Muscle of leg (tissue), 11 donors: ENCODE data around the gene RENBP. TPM values are rescaled to one million over a fixed set of nuclear protein-coding genes. Genes with fewer than 3 reads are reported as not detected.

ENCODE experiments used
- DNase-seq: peaks from one replicate; pipeline ENCODE4 v3.0.0; 2013
- H3K27ac ChIP-seq: one replicate; pipeline ENCODE4 v1.5.1; 2013; ENCODE audit warnings: mild to moderate bottlenecking, low read length, control low read depth
- H3K27me3 ChIP-seq: one replicate; pipeline ENCODE4 v1.6.1; 2013; ENCODE audit warnings: low read length; ENCODE audit not compliant: control insufficient read depth, insufficient read depth
- H3K36me3 ChIP-seq: one replicate; pipeline ENCODE4 v1.6.1; 2013; ENCODE audit warnings: low read length; ENCODE audit not compliant: control insufficient read depth, insufficient read depth
- H3K4me1 ChIP-seq: one replicate; pipeline ENCODE4 v1.6.1; 2013; ENCODE audit warnings: low read length; ENCODE audit not compliant: control insufficient read depth, insufficient read depth
- H3K4me3 ChIP-seq: one replicate; pipeline ENCODE4 v1.5.1; 2013; ENCODE audit warnings: low read length, control low read depth
- H3K9me3 ChIP-seq: replicated peaks from 2 replicates; pipeline ENCODE4 v1.6.1; 2013; ENCODE audit warnings: low read depth, low read length; ENCODE audit not compliant: control insufficient read depth
- WGBS: methylation state at CpG from one replicate; pipeline ENCODE4 v1.1.5; 2013; ENCODE audit warnings: missing lambda C conversion rate; ENCODE audit not compliant: insufficient coverage; 5-methylcytosine and 5-hydroxymethylcytosine counted together
- polyA plus RNA-seq, 8 donors: library from polyadenylated mRNA; unstranded; fragments of 120-200 nt; gene quantifications; one replicate each; pipeline versions ENCODE4 v1.2.1 to v1.2.3, GENCODE V29; 2013; ENCODE audit warnings: inconsistent platforms in 1 of 8, low replicate concordance in 1 of 8; ENCODE audit not compliant: insufficient read length in 8 of 8, insufficient read depth in 1 of 8
- total RNA-seq: library from RNA; stranded (reverse); fragments of 120-200 nt; gene quantifications from one replicate; pipeline ENCODE4 v1.2.4, GENCODE V29; 2013

RENBP gene
- total and polyA plus RNA-seq, 9 donors = 3.1 to 7.2 (median 4.3) TPM

GRCh38 chrX:153889123-153889522 lies 55.3 kb downstream of the RENBP start:
- Histone ChIP-seq H3K9me3 (no peaks in the 10 kb centered on the region), H3K36me3 (no peaks in the 10 kb centered on the region), H3K27me3 (peaks cover 73% of the 10 kb centered on the region), H3K4me3 (no peak overlapping the region), H3K27ac (no peak overlapping the region), H3K4me1 (peaks cover 7% of the 10 kb centered on the region)
- WGBS = 75% methylated on average over 2 of the region's 6 CpGs
- DNase-seq = no peak

- Histone ChIP-seq H3K9me3 (no peaks in the 10 kb centered on the region), H3K4me3 (no peak overlapping the region), H3K27me3 (peaks cover 75% of the 10 kb centered on the region), H3K27ac (no peak overlapping the region), H3K36me3 (no peaks in the 10 kb centered on the region), H3K4me1 (peaks cover 7% of the 10 kb centered on the region)
- 54% methylated on average over 3 of the region's 6 CpGs for WGBS
- no peak for DNase-seq
Observed at GRCh38 chrX:153888344-153888743, 56.1 kb downstream of the RENBP start.

GRCh38 chrX:153887385-153887784 lies 57.1 kb downstream of the RENBP start:
- no peak for DNase-seq
- Histone ChIP-seq H3K9me3 (no peaks in the 10 kb centered on the region), H3K4me1 (peaks cover 7% of the 10 kb centered on the region), H3K27ac (no peak overlapping the region), H3K4me3 (no peak overlapping the region), H3K36me3 (no peaks in the 10 kb centered on the region), H3K27me3 (peaks cover 77% of the 10 kb centered on the region)
- 70% methylated on average over 2 of the region's 8 CpGs for WGBS

- no peaks in the 10 kb centered on the region for H3K36me3 ChIP-seq
- WGBS = 22% methylated on average over 7 of the region's 13 CpGs
- no peak overlapping the region for H3K4me3 ChIP-seq
- H3K27me3 ChIP-seq = peaks cover 78% of the 10 kb centered on the region
- no peaks in the 10 kb centered on the region for H3K9me3 ChIP-seq
- DNase-seq = no peak
- no peak overlapping the region for H3K27ac ChIP-seq
- H3K4me1 ChIP-seq = peaks cover 7% of the 10 kb centered on the region
Observed at GRCh38 chrX:153886915-153887314, 57.5 kb downstream of the RENBP start.

GRCh38 chrX:153885968-153886903 lies 58.2 kb downstream of the RENBP start, which contains the start of gene L1CAM:
Gene L1CAM (minus strand): TSS chrX:153886173. CDS start chrX:153875836, 10,337 bp downstream.
- 21% methylated on average over 21 of the region's 94 CpGs for WGBS
- no peak within 1 kb of the TSS for H3K4me3 ChIP-seq
- H3K4me1 ChIP-seq = peaks cover 7% of the 10 kb centered on the region
- H3K27me3 ChIP-seq = peaks cover 83% of the 10 kb centered on the region
- H3K9me3 ChIP-seq = no peaks in the 10 kb centered on the region
- no peak for DNase-seq
- no peak within 1 kb of the TSS for H3K27ac ChIP-seq
- no peaks in the 10 kb centered on the region for H3K36me3 ChIP-seq

Other genes with a start within 250 kb of the RENBP start
- gene BCAP31, start 220.3 kb downstream of the RENBP start, total RNA-seq = 51.8 TPM
- gene BCAP31, start 220.3 kb downstream of the RENBP start, polyA plus RNA-seq = 10 to 100 TPM; 73.9 to 90.1 (median 76.9) TPM
- 7.2 TPM for gene ABCD1, start 219.8 kb downstream of the RENBP start, total RNA-seq
- gene ABCD1, start 219.8 kb downstream of the RENBP start, polyA plus RNA-seq = 10 to 100 TPM in 1 of 8 donors, 1 to 10 TPM in 7; 7.7 to 11.4 (median 9.2) TPM
- 0.89 TPM for gene PLXNB3, start 180.4 kb downstream of the RENBP start, total RNA-seq
- gene PLXNB3, start 180.4 kb downstream of the RENBP start, polyA plus RNA-seq = 1 to 10 TPM; 2.4 to 8.9 (median 4.2) TPM
- 195 TPM for gene SRPK3, start 163.6 kb downstream of the RENBP start, total RNA-seq
- gene SRPK3, start 163.6 kb downstream of the RENBP start, polyA plus RNA-seq = 100 to 1,000 TPM; 145 to 273 (median 232) TPM
- 30.6 TPM for gene IDH3G, start 150.3 kb downstream of the RENBP start, total RNA-seq
- gene IDH3G, start 150.3 kb downstream of the RENBP start, polyA plus RNA-seq = 10 to 100 TPM; 49.7 to 62.4 (median 54.4) TPM
- 188 TPM for gene SSR4, start 150.0 kb downstream of the RENBP start, total RNA-seq
- gene SSR4, start 150.0 kb downstream of the RENBP start, polyA plus RNA-seq = 100 to 1,000 TPM in 7 of 8 donors, 10 to 100 TPM in 1; 95.6 to 148 (median 131) TPM
- gene PDZD4, start 114.1 kb downstream of the RENBP start, total RNA-seq = 1.6 TPM
- gene PDZD4, start 114.1 kb downstream of the RENBP start, polyA plus RNA-seq = 1 to 10 TPM; 2.1 to 6.3 (median 3.8) TPM
- 0.84 TPM for gene L1CAM, start 58.5 kb downstream of the RENBP start, total RNA-seq
- gene L1CAM, start 58.5 kb downstream of the RENBP start, polyA plus RNA-seq = 10 to 100 TPM in 1 of 8 donors, 1 to 10 TPM in 7; 1.6 to 12.0 (median 3.7) TPM
- gene AVPR2, start 40.0 kb downstream of the RENBP start, total RNA-seq = 0.84 TPM
- gene AVPR2, start 40.0 kb downstream of the RENBP start, polyA plus RNA-seq = 1 to 10 TPM in 2 of 8 donors, under 1 TPM in 6; 0.49 to 1.2 (median 0.79) TPM
- 15.5 TPM for gene ARHGAP4, start 18.4 kb downstream of the RENBP start, total RNA-seq
- 10 to 100 TPM; 15.1 to 30.8 (median 22.2) TPM for gene ARHGAP4, start 18.4 kb downstream of the RENBP start, polyA plus RNA-seq
- 42.8 TPM for gene NAA10, start 9.6 kb downstream of the RENBP start, total RNA-seq
- 10 to 100 TPM; 62.6 to 77.5 (median 65.7) TPM for gene NAA10, start 9.6 kb downstream of the RENBP start, polyA plus RNA-seq
- gene HCFC1, start 27.2 kb upstream of the RENBP start, total RNA-seq = 12.8 TPM
- 10 to 100 TPM; 25.7 to 47.1 (median 34.7) TPM for gene HCFC1, start 27.2 kb upstream of the RENBP start, polyA plus RNA-seq
- 5.2 TPM for gene TMEM187, start 28.1 kb upstream of the RENBP start, total RNA-seq
- 1 to 10 TPM; 3.3 to 6.8 (median 5.9) TPM for gene TMEM187, start 28.1 kb upstream of the RENBP start, polyA plus RNA-seq
- gene IRAK1, start 75.3 kb upstream of the RENBP start, total RNA-seq = 20.7 TPM
- gene IRAK1, start 75.3 kb upstream of the RENBP start, polyA plus RNA-seq = 10 to 100 TPM; 52.0 to 62.8 (median 54.9) TPM
- gene MECP2, start 153.1 kb upstream of the RENBP start, total RNA-seq = 18.6 TPM
- 10 to 100 TPM; 17.5 to 24.0 (median 20.9) TPM for gene MECP2, start 153.1 kb upstream of the RENBP start, polyA plus RNA-seq
- not detected for gene OPN1LW, start 199.6 kb upstream of the RENBP start, total RNA-seq
- gene OPN1LW, start 199.6 kb upstream of the RENBP start, polyA plus RNA-seq = not detected
- gene OPN1MW, start 238.0 kb upstream of the RENBP start, total RNA-seq = not detected
- not detected for gene OPN1MW, start 238.0 kb upstream of the RENBP start, polyA plus RNA-seq